HG03520 (cell line): ENCODE results near the gene USP34.

Source experiments
- ATAC-seq: cut with Tn5 transposase; IDR thresholded peaks from one replicate; pipeline ENCODE4 v1.9.1; 2021; ENCODE audit warnings: mild to moderate bottlenecking, moderate library complexity; ENCODE audit not compliant: unreplicated experiment

The USP34 gene

DNA sequence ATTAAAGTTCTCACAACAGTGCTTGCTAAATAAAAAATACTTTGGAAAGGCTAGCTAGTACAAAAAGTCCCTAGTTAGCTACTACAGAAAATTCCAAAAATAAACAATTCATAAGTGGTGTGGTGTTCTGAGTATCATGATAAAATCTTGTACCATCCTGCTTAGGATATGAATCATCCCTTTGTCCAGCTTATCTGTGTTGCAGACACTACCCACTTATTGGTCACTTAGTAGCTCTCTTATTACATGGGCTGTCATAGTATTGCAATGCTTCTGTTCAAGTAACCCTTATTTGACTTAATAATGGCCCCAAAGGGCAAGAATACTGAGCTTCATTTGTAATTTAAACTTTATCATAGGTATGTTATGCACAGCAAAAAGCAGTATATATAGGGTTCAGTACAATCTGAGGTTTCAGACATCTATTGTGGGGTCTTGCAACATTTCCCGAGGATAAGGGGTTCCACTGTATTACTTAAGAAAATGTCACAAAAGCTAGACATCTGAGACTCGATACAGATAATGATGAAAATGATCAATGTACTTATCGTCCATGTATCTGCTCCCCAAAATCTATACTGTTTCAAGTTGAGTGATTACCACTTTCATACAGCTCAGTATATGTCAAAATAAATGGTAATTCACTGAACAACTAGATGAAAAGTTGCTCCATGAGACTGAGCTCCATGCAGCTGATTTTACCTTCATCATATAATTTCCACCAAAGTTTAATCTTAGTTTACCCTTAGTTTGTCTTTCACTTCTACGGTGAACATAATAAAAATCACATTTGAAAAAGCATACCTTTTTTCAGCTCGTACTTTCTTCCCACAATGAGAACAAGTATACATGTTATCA is 215.1 kb downstream of the USP34 start:
- ATAC-seq: no peak

GRCh38 chr2:61254536-61254935 is 216.4 kb downstream of the USP34 start:
- no peak for ATAC-seq

DNA sequence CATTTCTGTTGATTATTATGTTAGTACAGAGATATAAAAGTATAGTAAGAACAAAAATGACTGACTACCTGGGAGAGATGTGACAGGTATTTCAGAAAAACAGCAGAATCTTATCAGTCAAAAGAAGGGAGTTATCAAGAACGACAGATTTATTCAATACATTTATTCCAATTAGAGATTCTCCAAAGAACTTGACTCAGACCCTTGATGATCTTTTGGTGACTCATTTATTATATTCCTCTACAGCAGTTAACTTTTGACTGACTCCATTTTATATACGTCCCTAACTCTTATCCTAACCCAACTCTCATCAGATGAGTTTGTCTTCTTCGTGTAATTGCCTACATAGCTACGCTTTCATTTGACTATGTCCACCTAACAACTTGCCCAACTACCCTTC is 217.8 kb downstream of the USP34 start:
- no peak for ATAC-seq

- ATAC-seq: no peak
These were observed 218.9 kb downstream of the USP34 start for GRCh38 chr2:61252031-61252430.

DNA sequence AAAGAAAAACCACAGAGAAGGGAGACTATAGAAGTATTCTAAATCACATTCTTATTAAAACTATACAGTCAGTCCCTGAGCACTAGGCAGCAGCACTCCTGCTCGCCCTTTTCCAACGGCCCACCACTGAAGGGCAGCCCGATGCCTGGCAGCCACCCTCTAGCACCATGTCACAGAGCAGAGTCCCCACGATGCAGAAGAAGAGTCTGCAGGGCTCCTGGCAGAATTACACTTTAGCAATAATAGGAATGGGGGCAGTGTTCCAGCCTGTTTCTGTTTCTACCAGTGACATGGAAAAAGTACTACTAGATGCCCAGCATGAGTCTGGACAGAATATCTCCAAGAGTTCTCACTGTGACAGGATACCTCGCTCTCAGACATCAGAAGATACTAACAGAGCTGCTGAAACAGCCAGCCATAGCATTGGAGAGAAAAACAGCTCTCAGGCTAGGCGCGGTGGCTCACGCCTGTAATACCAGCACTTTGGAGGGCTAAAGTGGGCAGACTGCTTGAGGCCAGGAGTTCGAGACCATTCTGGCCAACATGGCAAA is 221.3 kb downstream of the USP34 start:
- no peak for ATAC-seq

DNA sequence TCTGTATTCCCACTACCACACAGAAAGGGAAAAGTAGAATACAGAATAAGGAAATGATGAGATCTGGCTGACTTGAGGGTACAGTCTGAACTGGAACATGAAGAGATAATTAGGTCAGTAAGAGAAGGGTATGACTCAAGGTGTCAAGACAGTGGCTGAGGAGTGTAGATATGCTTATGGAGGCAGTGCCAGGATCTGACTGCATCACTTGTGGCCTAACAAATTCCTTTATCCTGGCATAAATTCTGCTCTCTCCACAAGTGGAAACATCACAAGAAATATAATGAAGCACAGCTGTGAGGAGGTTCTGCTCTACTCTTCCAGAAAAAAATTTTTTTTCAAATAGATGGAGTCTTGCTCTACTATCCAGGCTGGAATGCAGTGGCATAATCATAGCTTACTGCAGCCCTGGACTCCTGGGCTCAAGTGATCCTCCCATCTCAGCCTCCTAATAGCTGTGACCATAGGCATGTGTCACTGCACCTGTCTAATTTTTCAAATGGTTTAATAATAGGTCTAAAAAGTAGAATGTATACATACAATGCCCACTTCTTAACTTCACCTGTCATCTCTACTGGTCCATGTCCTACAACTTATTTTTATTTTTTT is 223.6 kb downstream of the USP34 start:
- ATAC-seq: no peak

DNA sequence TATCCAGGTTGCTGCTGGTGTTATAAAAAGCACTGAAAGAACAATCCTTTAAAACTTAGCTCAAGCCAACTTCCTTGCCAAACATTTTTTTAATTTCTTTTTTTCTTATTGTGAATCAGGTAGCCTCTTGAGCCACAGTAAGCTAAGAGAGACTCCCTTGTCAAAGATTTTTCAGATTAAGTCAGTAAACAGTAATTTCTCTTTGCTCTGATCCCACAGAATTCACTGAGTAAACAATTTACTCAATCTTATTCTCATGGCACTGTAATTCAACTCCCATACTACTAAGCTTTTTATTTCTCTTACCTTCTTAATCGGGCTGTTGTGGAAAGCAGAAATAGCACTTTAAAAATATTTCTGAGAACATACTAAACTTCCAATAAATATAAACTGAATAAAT is 226.2 kb downstream of the USP34 start:
- no peak for ATAC-seq

DNA sequence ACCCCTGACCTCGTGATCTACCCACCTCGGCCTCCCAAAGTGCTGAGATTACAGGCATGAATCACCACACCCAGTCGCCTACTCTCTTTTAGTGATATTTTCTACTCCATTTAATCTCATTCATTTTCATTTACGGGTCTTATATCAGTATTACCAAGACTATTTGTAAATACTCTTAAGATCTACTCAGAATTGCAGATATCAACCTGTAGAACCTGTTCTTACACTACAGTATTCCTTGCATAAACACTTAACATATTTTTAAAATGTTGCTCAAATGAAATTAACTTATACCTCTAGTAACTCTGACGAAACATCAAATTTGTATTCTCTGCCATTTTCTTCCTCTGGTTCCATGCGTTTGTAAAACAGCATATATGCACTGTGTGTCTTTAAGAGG is 229.6 kb downstream of the USP34 start:
- no peak for ATAC-seq

GRCh38 chr2:61238219-61239012 is 232.5 kb downstream of the USP34 start:
- no peak for ATAC-seq

DNA sequence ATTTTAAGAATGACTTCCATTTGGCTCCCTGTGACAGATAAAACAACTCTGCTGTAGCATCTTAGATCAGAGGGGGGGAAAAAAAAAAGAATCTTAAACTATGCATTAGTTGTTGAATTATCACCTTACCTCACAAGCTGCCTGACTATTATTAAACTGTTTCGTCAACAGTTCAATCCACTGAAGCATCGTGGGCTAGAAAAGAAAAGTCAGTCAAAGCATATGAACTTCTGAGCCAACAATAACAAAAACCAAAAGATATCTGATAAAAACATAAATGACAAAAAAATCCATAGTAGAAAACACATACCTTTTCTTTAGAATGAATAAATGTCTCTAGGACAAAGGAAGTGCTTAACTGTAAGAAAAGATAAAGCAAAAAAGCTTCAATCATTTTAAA is 235.2 kb downstream of the USP34 start:
- ATAC-seq: no peak

- no peak for ATAC-seq
These were observed 237.3 kb downstream of the USP34 start for GRCh38 chr2:61233581-61233980.

DNA sequence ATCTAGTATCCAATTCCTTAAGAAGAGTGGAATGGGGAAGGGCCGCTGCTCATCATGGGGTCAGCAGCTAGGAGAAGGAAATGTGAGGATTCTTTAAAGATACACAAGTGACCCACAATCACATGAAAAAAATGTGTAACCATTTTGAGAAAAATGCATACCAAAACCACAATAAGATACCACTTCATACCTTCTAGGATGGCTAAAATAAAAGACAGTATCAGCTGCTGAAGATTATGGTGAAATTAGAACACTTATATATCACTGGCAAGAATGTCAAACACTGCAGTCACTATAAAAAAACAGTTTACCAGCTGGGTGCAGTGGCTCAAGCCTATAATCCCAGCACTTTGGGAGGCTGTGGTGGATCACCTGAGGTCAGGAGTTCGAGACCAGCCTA is 241.0 kb downstream of the USP34 start:
- no peak for ATAC-seq

GRCh38 chr2:61222567-61222966 is 248.3 kb downstream of the USP34 start:
- no peak for ATAC-seq

GRCh38 chr2:61221819-61222218 is 249.1 kb downstream of the USP34 start:
- no peak for ATAC-seq

- ATAC-seq: no peak
These were observed 250.1 kb downstream of the USP34 start for GRCh38 chr2:61220768-61221167.

DNA sequence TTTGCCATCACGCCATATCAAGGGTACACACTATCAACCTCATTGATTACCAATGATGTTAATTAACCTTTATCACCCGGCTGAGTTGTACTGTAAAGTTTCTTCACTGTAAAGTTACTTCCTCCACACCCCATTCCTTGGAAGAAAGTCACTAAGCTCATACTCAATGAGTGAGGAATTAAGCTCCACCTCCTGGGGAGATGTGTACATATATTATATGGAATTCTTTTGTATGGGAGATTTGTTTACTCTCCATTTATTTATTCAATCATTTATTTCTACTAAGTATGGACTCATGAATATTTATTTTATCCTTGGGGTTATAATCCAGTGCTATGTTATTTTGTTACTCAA is 252.1 kb downstream of the USP34 start:
- no peak for ATAC-seq

- no peak for ATAC-seq
These were observed 252.6 kb downstream of the USP34 start for GRCh38 chr2:61218076-61218816.

- ATAC-seq: no peak
These were observed 256.7 kb downstream of the USP34 start for GRCh38 chr2:61214171-61214570.

DNA sequence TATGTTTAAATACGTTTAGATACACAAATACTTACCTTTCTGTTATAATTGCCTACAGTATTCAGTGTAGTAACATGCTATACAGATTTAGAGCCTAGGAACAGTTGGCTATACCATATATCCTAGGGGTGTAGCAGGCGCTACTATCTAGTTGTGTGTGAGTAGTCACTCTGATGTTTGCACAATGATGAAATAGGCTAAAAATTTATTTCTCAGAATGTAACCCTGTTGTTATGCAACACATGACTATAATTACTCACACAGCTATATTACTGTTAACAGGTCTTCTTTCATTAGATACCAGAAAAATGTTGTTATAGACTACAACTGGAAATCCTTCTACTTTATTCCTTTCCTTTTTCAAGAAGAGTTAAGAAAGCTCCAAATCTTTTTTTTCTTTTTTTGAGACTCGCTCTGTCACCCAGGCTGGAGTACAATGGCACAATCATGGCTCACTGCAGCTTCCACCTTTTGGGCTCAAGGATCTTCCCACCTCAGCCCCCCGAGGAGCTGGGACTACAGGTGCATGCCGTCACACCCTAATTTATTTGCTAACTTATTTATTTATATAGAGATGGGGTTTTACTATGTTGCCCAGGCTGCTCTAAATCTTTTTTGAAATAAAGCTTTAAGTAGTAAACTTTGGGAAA is 260.4 kb downstream of the USP34 start:
- ATAC-seq: no peak

GRCh38 chr2:61205132-61205531 is 265.8 kb downstream of the USP34 start:
- no peak for ATAC-seq
